ENCODE data around the gene KAT6B. TPM values are rescaled to one million over a fixed set of nuclear protein-coding genes. Genes with fewer than 3 reads are reported as not detected.

KAT6B gene
- total and polyA plus RNA-seq, 2 donors (not counting 1 experiment from before 2014, with no cell fraction given) = 8.6 to 111 TPM

DNA sequence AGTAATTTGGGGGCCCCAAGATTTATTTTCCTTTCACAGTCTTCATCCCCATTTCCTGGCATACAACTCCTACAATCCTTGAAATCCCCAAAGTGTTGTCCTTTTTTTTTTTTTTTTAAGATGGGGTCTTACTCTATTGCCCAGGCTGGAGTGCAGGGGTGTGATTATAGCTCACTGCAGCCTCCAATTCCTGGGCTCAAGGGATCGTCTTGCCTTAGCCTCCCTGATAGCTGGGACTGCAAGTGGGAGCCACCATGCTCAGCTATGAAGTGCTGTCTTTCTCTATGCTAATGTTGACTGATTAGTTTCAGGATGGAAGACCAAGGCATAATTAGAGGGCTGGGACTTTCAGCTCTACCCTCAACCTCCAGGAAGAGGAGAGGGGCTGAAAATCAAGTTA lies 41.9 kb upstream of the KAT6B start:
- WGBS (ENCODE audit: insufficient coverage) = 100% methylated on average over 1 of the region's 1 CpG
- intact Hi-C loops (cut with micrococcal nuclease) = no loop called here
- Histone ChIP-seq H4K20me1 (ENCODE audit: control insufficient read depth, insufficient read depth, low read length, poor library complexity, severe bottlenecking) (no peaks in the 10 kb centered on the region), H3K79me2 (ENCODE audit: control insufficient read depth, insufficient read depth, low read length) (no peaks in the 10 kb centered on the region), H3K4me2 (replicated peaks; ENCODE audit: low read depth, low read length, poor library complexity, severe bottlenecking) (no peak overlapping the region), H3K4me1 (ENCODE audit: control insufficient read depth in 2 of 2, insufficient read depth in 2 of 2, low read length in 2 of 2) (no peaks in the 10 kb centered on the region), H2AFZ (ENCODE audit: insufficient read depth, low read depth, low read length, poor library complexity, severe bottlenecking) (no peak overlapping the region), H3K9me3 (ENCODE audit: control extremely low read depth in 1 of 3, control insufficient read depth in 2 of 3, insufficient read depth in 1 of 3, low read length in 2 of 3) (peaks cover 0 to 1% (median 0%) of the 10 kb centered on the region in 3 donors), H3K4me3 (ENCODE audit: control extremely low read depth in 1 of 5, extremely low read depth in 1 of 5, insufficient read depth in 1 of 5, low read depth in 2 of 5, low read length in 4 of 5) (no peak overlapping the region), H3K36me3 (replicated peaks in 1 of 2; ENCODE audit: control extremely low read depth in 1 of 2, control insufficient read depth in 1 of 2, extremely low read depth in 1 of 2, insufficient read depth in 2 of 2, low read length in 1 of 2) (no peaks in the 10 kb centered on the region), H3K27ac (ENCODE audit: low read length in 2 of 2) (no peak overlapping the region), H3K27me3 (replicated peaks in 1 of 4; ENCODE audit: control extremely low read depth in 1 of 4, control insufficient read depth in 3 of 4, insufficient read depth in 4 of 4, low read length in 3 of 4) (no peaks in the 10 kb centered on the region), H3K9ac (ENCODE audit: low read length) (no peak overlapping the region)
- Mint-ChIP-seq H3K9me3 (ENCODE audit: insufficient read depth) (no peaks in the 10 kb centered on the region), H3K4me3 (no peak overlapping the region), H3K4me1 (no peaks in the 10 kb centered on the region), H3K27ac (no peak overlapping the region), H3K27me3 (no peaks in the 10 kb centered on the region)
- ChIA-PET CTCF (no interaction called here), POLR2A (interaction anchor here (0.7 kb wide), 1 partner anchor 71 kb away, joined by 4 read pairs; no protein-coding TSS in a partner anchor)
- TF ChIP-seq EZH2 (IDR thresholded peaks at IDR 0.05; ENCODE audit: borderline replicate concordance, insufficient read depth, low read depth, low read length, poor library complexity, severe bottlenecking) = no peak
- TF ChIP-seq, protein P1, sequence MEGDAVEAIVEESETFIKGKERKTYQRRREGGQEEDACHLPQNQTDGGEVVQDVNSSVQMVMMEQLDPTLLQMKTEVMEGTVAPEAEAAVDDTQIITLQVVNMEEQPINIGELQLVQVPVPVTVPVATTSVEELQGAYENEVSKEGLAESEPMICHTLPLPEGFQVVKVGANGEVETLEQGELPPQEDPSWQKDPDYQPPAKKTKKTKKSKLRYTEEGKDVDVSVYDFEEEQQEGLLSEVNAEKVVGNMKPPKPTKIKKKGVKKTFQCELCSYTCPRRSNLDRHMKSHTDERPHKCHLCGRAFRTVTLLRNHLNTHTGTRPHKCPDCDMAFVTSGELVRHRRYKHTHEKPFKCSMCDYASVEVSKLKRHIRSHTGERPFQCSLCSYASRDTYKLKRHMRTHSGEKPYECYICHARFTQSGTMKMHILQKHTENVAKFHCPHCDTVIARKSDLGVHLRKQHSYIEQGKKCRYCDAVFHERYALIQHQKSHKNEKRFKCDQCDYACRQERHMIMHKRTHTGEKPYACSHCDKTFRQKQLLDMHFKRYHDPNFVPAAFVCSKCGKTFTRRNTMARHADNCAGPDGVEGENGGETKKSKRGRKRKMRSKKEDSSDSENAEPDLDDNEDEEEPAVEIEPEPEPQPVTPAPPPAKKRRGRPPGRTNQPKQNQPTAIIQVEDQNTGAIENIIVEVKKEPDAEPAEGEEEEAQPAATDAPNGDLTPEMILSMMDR (IDR thresholded peaks at IDR 0.05) = no peak
- ATAC-seq (ENCODE audit: low read depth) (no peak), DNase-seq (no peak)

DNA sequence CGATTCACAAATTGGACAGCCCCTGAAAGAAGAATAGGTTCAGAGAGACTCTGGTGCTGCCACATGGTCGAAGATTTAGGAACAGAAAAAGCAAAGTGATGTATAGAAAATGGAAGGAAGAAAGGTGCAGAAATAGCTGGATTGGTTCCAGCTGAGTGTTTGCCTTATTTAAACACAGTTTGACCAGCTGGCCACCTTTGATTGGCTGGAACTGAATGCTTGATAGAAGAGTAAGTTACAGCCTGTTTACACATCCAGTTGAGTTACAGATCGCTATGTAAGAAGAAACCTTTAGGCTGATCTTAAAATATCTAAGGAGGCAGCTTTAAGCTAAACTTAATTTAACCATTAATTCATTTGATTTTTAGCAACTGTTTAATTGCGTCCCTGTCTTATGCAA lies 40.3 kb upstream of the KAT6B start:
- H3K27ac ChIP-seq (ENCODE audit: low read length in 2 of 2) = no peak overlapping the region
- H3K27me3 ChIP-seq (replicated peaks in 1 of 4; ENCODE audit: control extremely low read depth in 1 of 4, control insufficient read depth in 3 of 4, insufficient read depth in 4 of 4, low read length in 3 of 4) = no peaks in the 10 kb centered on the region
- ChIA-PET POLR2A (no interaction called here), CTCF (no interaction called here)
- no peaks in the 10 kb centered on the region for H4K20me1 ChIP-seq (ENCODE audit: control insufficient read depth, insufficient read depth, low read length, poor library complexity, severe bottlenecking)
- no peak overlapping the region for H3K27ac Mint-ChIP-seq
- DNase-seq = no peak
- H3K9me3 Mint-ChIP-seq (ENCODE audit: insufficient read depth) = no peaks in the 10 kb centered on the region
- no peaks in the 10 kb centered on the region for H3K9me3 ChIP-seq (ENCODE audit: control extremely low read depth in 1 of 3, control insufficient read depth in 2 of 3, insufficient read depth in 1 of 3, low read length in 2 of 3)
- no peaks in the 10 kb centered on the region for H3K4me1 ChIP-seq (ENCODE audit: control insufficient read depth in 2 of 2, insufficient read depth in 2 of 2, low read length in 2 of 2)
- intact Hi-C loops (cut with micrococcal nuclease) = no loop called here
- no peak overlapping the region for H3K4me2 ChIP-seq (replicated peaks; ENCODE audit: low read depth, low read length, poor library complexity, severe bottlenecking)
- no peak overlapping the region for H3K4me3 ChIP-seq (ENCODE audit: control extremely low read depth in 1 of 5, extremely low read depth in 1 of 5, insufficient read depth in 1 of 5, low read depth in 2 of 5, low read length in 4 of 5)
- no peaks in the 10 kb centered on the region for H3K4me1 Mint-ChIP-seq
- no peaks in the 10 kb centered on the region for H3K79me2 ChIP-seq (ENCODE audit: control insufficient read depth, insufficient read depth, low read length)
- no peak for ATAC-seq (ENCODE audit: low read depth)
- H3K9ac ChIP-seq (ENCODE audit: low read length) = no peak overlapping the region
- no peak overlapping the region for H3K4me3 Mint-ChIP-seq
- no peaks in the 10 kb centered on the region for H3K27me3 Mint-ChIP-seq
- no peak overlapping the region for H2AFZ ChIP-seq (ENCODE audit: insufficient read depth, low read depth, low read length, poor library complexity, severe bottlenecking)
- no peaks in the 10 kb centered on the region for H3K36me3 ChIP-seq (replicated peaks in 1 of 2; ENCODE audit: control extremely low read depth in 1 of 2, control insufficient read depth in 1 of 2, extremely low read depth in 1 of 2, insufficient read depth in 2 of 2, low read length in 1 of 2)
- TF ChIP-seq, protein P1 (IDR thresholded peaks at IDR 0.05) = no peak
- TF ChIP-seq EZH2 (IDR thresholded peaks at IDR 0.05; ENCODE audit: borderline replicate concordance, insufficient read depth, low read depth, low read length, poor library complexity, severe bottlenecking) = no peak
- 77% methylated on average over 2 of the region's 4 CpGs for WGBS (ENCODE audit: insufficient coverage)
